SK-N-MC (cell line): ENCODE data around the gene SREBF1.

Source experiments
- EZH2 ChIP-seq: fragments of 200-600 bp; sonication (generic); IDR thresholded peaks from one replicate; pipeline ENCODE4 v1.6.1; 2017; ENCODE audit warnings: antibody characterized with exemption
- FOXP2 ChIP-seq: optimal IDR thresholded peaks from 2 replicates; pipeline ENCODE3; 2011; ENCODE audit warnings: mild to moderate bottlenecking, moderate library complexity; ENCODE audit not compliant: insufficient read depth; ENCODE audit errors: extremely low read length, control extremely low read depth
- POLR2AphosphoS5 ChIP-seq: IDR thresholded peaks from 2 replicates; pipeline ENCODE4 v1.6.1; 2012; ENCODE audit warnings: mild to moderate bottlenecking, low read depth, low read length, borderline replicate concordance

DNA sequence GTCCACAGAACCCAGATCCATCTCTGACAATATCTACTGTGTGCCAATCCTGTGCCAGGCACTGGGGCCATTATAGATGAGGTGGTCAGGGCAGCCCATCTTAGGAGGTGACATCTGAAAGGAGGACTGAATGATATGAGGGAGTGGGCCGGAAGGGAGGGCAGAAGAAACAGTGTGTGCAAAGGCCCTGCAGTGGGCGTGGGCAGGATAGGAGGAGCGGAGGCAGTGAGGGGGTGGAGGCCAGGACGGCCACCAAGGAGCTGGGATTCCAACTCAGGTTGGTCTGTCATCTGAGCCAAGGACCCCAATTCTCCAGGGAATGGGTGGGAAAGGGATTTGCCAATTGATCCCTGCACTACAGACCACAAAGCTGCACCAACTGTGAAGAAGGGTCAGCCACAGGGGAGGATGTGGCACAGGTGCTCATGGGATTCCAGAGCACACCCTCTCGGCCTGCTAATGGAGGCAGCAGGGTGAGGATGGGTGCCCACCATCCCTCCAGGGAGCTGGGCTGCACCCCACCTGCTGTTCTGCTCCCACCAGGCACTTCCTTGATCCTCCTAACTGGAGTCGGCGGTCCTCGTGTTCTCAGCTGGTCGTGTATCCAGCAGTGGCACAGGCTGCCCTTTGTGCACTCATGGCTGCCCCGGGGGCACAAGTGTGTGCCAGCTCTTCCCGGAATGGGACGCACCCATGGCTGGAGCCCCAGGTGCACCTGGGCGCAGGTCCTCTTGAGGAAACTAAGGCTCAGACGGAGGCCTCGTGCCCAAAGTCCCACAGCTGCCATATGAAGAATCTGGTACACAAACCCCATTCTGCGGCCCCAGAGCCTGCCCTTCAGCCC, 9.6 kb downstream of the SREBF1 start:
- no peak for TF ChIP-seq POLR2AphosphoS5
- TF ChIP-seq EZH2, result no peak
- no peak for TF ChIP-seq FOXP2
